KMS-11 (cell line): ENCODE data around the gene NME7.
A peak's percentile ranks its signal among the peaks of the same experiment; 100 is the strongest.
"Not testable (repeated sequence)": the region's sequence is repeated elsewhere in the genome, so short reads cannot be mapped to it uniquely, and the experiment has no call there.

Source experiments
- H2AFZ ChIP-seq: fragments of 200-600 bp; sonication (generic); 2 replicates; pipeline ENCODE4 v1.6.1; 2016; ENCODE audit warnings: antibody characterized with exemption, mixed run types, low read depth
- H3K27ac ChIP-seq: fragments of 200-600 bp; sonication (generic); 2 replicates; pipeline ENCODE4 v1.6.1; 2016; ENCODE audit warnings: mild to moderate bottlenecking, mixed run types
- H3K27me3 ChIP-seq: fragments of 200-600 bp; sonication (generic); 2 replicates; pipeline ENCODE4 v1.6.1; 2017; ENCODE audit warnings: mild to moderate bottlenecking, low read depth, mixed run types, moderate library complexity; ENCODE audit not compliant: insufficient read depth
- H3K36me3 ChIP-seq: fragments of 200-600 bp; sonication (generic); 2 replicates; pipeline ENCODE4 v1.6.1; 2017; ENCODE audit warnings: mild to moderate bottlenecking, mixed run types; ENCODE audit not compliant: insufficient read depth
- H3K4me1 ChIP-seq: fragments of 200-600 bp; sonication (generic); 2 replicates; pipeline ENCODE4 v1.6.1; 2016; ENCODE audit warnings: mild to moderate bottlenecking, low read depth, mixed run types; ENCODE audit not compliant: poor library complexity, severe bottlenecking
- H3K4me2 ChIP-seq: fragments of 200-600 bp; sonication (generic); 2 replicates; pipeline ENCODE4 v1.7.0; 2016; ENCODE audit warnings: mild to moderate bottlenecking, mixed run types
- H3K4me3 ChIP-seq: fragments of 200-600 bp; sonication (generic); IDR thresholded peaks from 2 replicates; pipeline ENCODE4 v1.6.1; 2017; ENCODE audit warnings: low read depth, low read length, mixed read lengths; ENCODE audit not compliant: insufficient read depth
- H3K79me2 ChIP-seq: fragments of 200-600 bp; sonication (generic); 2 replicates; pipeline ENCODE4 v1.6.1; 2016; ENCODE audit warnings: low read depth, mixed run types; ENCODE audit not compliant: insufficient read depth
- H3K9ac ChIP-seq: fragments of 200-600 bp; sonication (generic); 2 replicates; pipeline ENCODE4 v1.6.1; 2016; ENCODE audit warnings: mild to moderate bottlenecking, mixed run types
- H4K20me1 ChIP-seq: fragments of 200-600 bp; sonication (generic); 2 replicates; pipeline ENCODE4 v1.6.1; 2016; ENCODE audit warnings: mild to moderate bottlenecking, mixed run types; ENCODE audit not compliant: insufficient read depth
- CTCF ChIP-seq: fragments of 200-600 bp; sonication (generic); conservative IDR thresholded peaks from 2 replicates; pipeline ENCODE4 v1.6.1; 2017; ENCODE audit warnings: low read depth, mild to moderate bottlenecking, antibody characterized with exemption, low read length, moderate library complexity, mixed read lengths

The NME7 gene, protein sequence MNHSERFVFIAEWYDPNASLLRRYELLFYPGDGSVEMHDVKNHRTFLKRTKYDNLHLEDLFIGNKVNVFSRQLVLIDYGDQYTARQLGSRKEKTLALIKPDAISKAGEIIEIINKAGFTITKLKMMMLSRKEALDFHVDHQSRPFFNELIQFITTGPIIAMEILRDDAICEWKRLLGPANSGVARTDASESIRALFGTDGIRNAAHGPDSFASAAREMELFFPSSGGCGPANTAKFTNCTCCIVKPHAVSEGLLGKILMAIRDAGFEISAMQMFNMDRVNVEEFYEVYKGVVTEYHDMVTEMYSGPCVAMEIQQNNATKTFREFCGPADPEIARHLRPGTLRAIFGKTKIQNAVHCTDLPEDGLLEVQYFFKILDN

DNA sequence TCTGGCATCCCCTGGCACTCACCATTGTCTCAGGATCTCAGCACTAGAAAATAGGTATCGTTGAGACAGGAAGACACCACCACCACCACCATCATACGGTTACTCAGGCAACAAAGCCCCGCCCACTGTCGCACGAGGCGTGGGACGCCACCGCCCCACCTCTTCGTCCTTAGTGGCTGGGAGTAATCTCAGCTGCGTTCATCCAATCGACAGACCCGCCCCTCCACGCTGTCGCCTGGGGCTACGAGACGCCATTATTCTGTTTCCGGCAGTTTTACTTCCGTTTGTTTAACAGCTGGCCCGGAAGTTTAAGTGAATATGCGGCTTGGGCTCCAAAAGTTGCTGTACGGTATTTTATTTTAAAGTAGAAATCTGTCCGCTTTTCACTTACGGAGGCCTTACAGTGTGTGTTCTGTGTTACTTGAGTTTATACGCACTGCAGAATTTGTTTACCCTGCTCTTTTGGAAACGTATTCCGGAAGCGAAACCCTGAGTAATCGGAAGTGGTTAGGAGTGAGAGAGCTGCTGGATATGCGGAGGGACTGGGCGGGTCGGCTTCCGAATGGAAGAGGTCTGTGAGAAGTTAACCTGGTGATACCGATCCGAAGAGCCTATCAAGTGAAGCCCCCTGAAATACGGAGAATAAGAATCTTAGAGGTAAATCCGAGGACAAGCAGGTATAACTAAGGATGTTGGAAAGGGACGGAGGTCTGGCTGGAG is at the start of gene NME7, which contains the start of gene BLZF1:
NME7 (minus strand) TSS at position 112 of the 720 bp plus-strand sequence; CDS start at position 25, 87 bp downstream.
BLZF1 (plus strand) TSS at position 510 of the 720 bp plus-strand sequence. CDS start 1,328 bp downstream, outside the sequence.
- Histone ChIP-seq H3K79me2 (peaks cover 12% of the 10 kb centered on the region; the same call in 1 of the 2 replicates), H3K4me3 (peak within 1 kb of the TSS; percentile 72), H4K20me1 (no peaks in the 10 kb centered on the region), H3K4me1 (peaks cover 28% of the 10 kb centered on the region), H3K9ac (peak within 1 kb of the TSS; percentile 38), H2AFZ (peak within 1 kb of the TSS; percentile 81), H3K27ac (peak within 1 kb of the TSS; percentile 48), H3K27me3 (no peaks in the 10 kb centered on the region), H3K36me3 (no peaks in the 10 kb centered on the region), H3K4me2 (peak within 1 kb of the TSS; percentile 83)
- no peak for TF ChIP-seq CTCF

DNA sequence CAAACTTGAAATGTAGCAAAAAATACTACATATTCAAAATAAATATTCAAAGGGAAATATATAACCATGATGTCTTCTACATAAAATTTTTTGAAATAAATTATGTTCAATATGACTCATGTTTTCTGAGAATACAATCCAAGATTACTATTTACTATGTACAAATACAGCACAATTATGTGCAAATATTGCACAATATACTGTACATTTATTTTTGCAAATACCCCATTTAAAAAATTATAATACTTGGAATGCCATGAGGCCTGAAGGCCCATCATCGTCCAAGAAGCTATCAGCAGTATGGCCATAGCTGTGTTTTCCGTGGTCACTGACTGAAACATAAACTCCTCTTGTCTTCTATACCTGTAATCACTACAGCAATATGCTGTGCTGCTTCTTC is 47.4 kb upstream of the NME7 start:
- no peak for TF ChIP-seq CTCF
- no peaks in the 10 kb centered on the region for H3K36me3 ChIP-seq
- H3K4me2 ChIP-seq: no peak overlapping the region

DNA sequence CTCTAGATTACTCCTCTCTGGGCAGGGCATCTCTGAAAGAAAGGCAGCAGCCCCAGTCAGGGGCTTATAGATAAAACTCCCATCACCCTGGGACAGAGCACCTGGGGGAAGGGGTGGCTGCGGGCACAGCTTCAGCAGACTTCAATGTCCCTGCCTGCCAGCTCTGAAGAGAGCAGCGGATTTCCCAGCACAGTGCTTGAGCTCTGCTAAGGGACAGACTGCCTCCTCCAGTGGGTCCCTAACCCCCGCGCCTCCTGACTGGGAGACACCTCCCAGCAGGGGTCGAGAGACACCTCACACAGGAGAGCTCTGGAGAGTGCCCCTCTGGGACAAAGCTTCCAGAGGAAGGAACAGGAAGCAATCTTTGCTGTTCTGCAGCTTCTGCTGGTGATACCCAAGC is 40.7 kb upstream of the NME7 start:
- not testable (repeated sequence) for H3K4me1 ChIP-seq, H3K79me2 ChIP-seq, H2AFZ ChIP-seq, H4K20me1 ChIP-seq, H3K4me2 ChIP-seq, H3K27ac ChIP-seq, H3K4me3 ChIP-seq, H3K36me3 ChIP-seq, H3K9ac ChIP-seq, H3K27me3 ChIP-seq

More for the DNA sequence above, 47.4 kb upstream of the NME7 start:
- Histone ChIP-seq H4K20me1 (no peaks in the 10 kb centered on the region), H3K27me3 (no peaks in the 10 kb centered on the region), H3K79me2 (no peaks in the 10 kb centered on the region), H3K4me1 (no peaks in the 10 kb centered on the region), H2AFZ (no peak overlapping the region), H3K4me3 (no peak overlapping the region), H3K9ac (no peak overlapping the region), H3K27ac (no peak overlapping the region)

GRCh38 chr1:169402578-169402977 is 35.0 kb upstream of the NME7 start:
- not testable (repeated sequence) for H3K79me2 ChIP-seq, H3K27me3 ChIP-seq, H3K4me2 ChIP-seq, H3K4me1 ChIP-seq, H3K27ac ChIP-seq, H4K20me1 ChIP-seq, H3K36me3 ChIP-seq, H3K9ac ChIP-seq, H3K4me3 ChIP-seq, H2AFZ ChIP-seq

DNA sequence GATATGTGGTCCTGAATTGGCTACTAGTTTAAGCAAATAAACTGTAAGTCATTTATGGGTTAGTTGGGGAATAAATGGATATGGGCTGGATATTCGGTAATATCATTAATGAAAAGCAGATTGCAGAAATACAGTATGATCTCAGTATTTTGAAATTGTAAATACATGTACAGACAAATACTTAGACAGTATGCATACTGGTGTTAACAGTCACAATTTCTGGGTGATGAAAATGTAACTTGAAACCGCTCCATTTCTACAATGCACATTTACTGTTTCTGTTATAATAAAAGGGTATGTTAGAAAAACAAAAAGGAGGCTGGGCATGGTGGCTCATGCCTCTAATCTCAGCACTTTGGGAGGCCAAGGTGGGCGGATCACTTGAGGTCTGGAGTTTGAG is 28.4 kb upstream of the NME7 start:
- Histone ChIP-seq H3K4me1 (no peaks in the 10 kb centered on the region), H3K4me2 (no peak overlapping the region), H4K20me1 (no peaks in the 10 kb centered on the region), H3K36me3 (no peaks in the 10 kb centered on the region), H3K27ac (no peak overlapping the region), H3K4me3 (no peak overlapping the region), H3K27me3 (no peaks in the 10 kb centered on the region), H2AFZ (no peak overlapping the region), H3K9ac (no peak overlapping the region), H3K79me2 (no peaks in the 10 kb centered on the region)
- no peak for TF ChIP-seq CTCF
